Activated naive CD8-positive, alpha-beta T cell treated with anti-CD3 and anti-CD28 coated beads, Interleukin-2, amount 50 U/mL, for 16 hours (primary cell): ENCODE measurements around the gene HJV.

Source experiments
- DNase-seq: peaks from one replicate; pipeline ENCODE4 v3.0.0-alpha.2; 2020; ENCODE audit warnings: low read depth, low spot score

Gene HJV

DNA sequence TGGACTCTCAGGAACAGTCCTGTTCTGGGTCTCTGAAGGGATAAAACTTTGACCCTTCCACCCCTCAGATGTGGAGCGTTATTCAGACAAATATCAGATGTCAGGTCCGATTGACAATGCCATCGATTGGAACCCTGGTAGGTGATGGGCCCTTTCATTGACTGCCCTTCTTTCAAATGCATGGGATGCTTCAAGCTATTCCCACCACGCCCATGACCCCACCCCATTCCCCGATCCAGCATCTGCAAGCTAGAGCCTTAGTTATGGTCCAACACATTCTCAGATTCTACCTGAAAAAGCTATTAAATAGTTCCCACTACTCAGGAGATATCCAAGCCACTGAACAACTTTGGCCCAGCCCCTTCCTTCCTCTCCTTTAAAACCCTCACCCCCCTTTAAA lies 44.5 kb downstream of the HJV start:
- DNase-seq: no peak

DNA sequence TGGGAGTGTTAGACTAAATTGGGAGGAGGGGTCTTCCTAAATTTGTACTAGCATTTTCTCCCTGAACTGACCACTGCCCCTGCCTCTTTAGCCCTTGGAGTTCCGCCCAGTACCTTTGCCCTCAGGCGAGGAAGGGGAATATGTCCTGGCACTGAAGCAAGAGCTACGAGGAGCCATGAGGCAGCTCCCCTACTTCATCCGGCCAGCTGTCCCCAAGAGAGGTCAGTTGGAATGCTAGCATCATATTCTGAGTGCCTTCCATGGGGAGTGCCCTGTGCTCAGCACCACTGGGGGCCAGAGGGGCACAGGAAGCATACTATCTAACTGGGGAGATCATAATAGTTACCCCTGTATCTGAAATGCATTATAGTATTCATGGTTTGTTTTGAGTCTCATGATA lies 46.3 kb downstream of the HJV start:
- no peak for DNase-seq

DNA sequence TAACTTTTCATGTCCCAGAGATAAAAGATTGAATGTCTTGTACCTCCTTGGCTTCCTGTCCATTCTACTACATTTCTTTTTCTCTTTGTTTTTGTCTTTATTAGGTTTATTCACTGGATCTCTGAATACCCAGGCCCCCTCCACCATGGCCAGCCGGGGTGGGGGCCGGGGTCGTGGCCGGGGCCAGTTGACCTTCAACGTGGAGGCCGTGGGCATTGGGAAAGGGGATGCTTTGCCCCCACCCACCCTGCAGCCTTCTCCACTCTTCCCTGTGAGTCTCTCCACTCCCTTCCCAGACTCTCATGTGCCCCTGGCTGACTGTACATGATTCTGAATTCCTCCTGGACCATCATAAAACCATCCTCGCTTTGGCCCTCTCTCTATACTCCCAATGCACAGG lies 46.8 kb downstream of the HJV start:
- DNase-seq: no peak

DNA sequence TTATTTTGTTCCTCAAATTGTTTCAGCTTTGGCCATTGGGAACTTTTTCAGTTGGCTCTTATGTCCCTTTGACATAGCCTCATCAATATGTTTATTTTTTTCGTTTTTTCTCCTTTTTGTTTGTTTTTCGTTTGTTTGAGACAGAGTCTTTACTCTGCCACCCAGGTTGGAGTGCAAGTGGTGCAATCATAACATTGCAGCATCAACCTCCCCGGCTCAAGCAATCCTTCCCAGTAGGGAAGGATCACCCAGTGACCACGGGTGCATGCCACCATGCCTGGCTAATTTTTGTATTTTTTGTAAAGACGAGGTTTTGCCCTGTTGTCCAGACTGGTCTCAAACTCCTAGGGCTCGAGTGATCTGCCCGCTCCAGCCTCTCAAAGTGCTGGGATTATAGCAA lies 49.0 kb downstream of the HJV start:
- no peak for DNase-seq
